Measurements from ENCODE around the gene TRAF3IP1.

The TRAF3IP1 gene

GRCh38 chr2:238338710-238339394 is 18.5 kb downstream of the TRAF3IP1 start:
- Histone ChIP-seq H3K27me3 (replicated peaks; ENCODE audit: control insufficient read depth, insufficient read depth, low read length, poor library complexity, severe bottlenecking) (no peaks in the 10 kb centered on the region), H3K27ac (ENCODE audit: insufficient read depth, low read length, poor library complexity, severe bottlenecking) (no peak overlapping the region), H3K4me1 (ENCODE audit: control insufficient read depth, insufficient read depth, low read length, poor library complexity, severe bottlenecking) (no peaks in the 10 kb centered on the region), H3K36me3 (ENCODE audit: control insufficient read depth, insufficient read depth, low read length) (peaks cover 7% of the 10 kb centered on the region), H3K9me3 (ENCODE audit: control insufficient read depth, low read length) (no peaks in the 10 kb centered on the region), H3K4me3 (ENCODE audit: insufficient read depth, low read depth, low read length, poor library complexity, severe bottlenecking) (no peak overlapping the region)
- DNase-seq: no peak

- no peaks in the 10 kb centered on the region for H3K27me3 ChIP-seq (replicated peaks; ENCODE audit: control insufficient read depth, insufficient read depth, low read length, poor library complexity, severe bottlenecking)
- no peak for DNase-seq
- peaks cover 2% of the 10 kb centered on the region for H3K36me3 ChIP-seq (ENCODE audit: control insufficient read depth, insufficient read depth, low read length)
- no peaks in the 10 kb centered on the region for H3K9me3 ChIP-seq (ENCODE audit: control insufficient read depth, low read length)
- no peaks in the 10 kb centered on the region for H3K4me1 ChIP-seq (ENCODE audit: control insufficient read depth, insufficient read depth, low read length, poor library complexity, severe bottlenecking)
- no peak overlapping the region for H3K4me3 ChIP-seq (ENCODE audit: insufficient read depth, low read depth, low read length, poor library complexity, severe bottlenecking)
- no peak overlapping the region for H3K27ac ChIP-seq (ENCODE audit: insufficient read depth, low read length, poor library complexity, severe bottlenecking)
These were observed 19.1 kb downstream of the TRAF3IP1 start for GRCh38 chr2:238339395-238339780.

- H3K9me3 ChIP-seq (ENCODE audit: control insufficient read depth, low read length): no peaks in the 10 kb centered on the region
- no peak overlapping the region for H3K4me3 ChIP-seq (ENCODE audit: insufficient read depth, low read depth, low read length, poor library complexity, severe bottlenecking)
- no peak overlapping the region for H3K27ac ChIP-seq (ENCODE audit: insufficient read depth, low read length, poor library complexity, severe bottlenecking)
- no peaks in the 10 kb centered on the region for H3K27me3 ChIP-seq (replicated peaks; ENCODE audit: control insufficient read depth, insufficient read depth, low read length, poor library complexity, severe bottlenecking)
- H3K4me1 ChIP-seq (ENCODE audit: control insufficient read depth, insufficient read depth, low read length, poor library complexity, severe bottlenecking): no peaks in the 10 kb centered on the region
- DNase-seq: no peak
- no peaks in the 10 kb centered on the region for H3K36me3 ChIP-seq (ENCODE audit: control insufficient read depth, insufficient read depth, low read length)
These were observed 19.5 kb downstream of the TRAF3IP1 start for GRCh38 chr2:238339814-238340213.

- Histone ChIP-seq H3K4me3 (ENCODE audit: insufficient read depth, low read depth, low read length, poor library complexity, severe bottlenecking) (no peak overlapping the region), H3K4me1 (ENCODE audit: control insufficient read depth, insufficient read depth, low read length, poor library complexity, severe bottlenecking) (no peaks in the 10 kb centered on the region), H3K27ac (ENCODE audit: insufficient read depth, low read length, poor library complexity, severe bottlenecking) (no peak overlapping the region), H3K36me3 (ENCODE audit: control insufficient read depth, insufficient read depth, low read length) (no peaks in the 10 kb centered on the region), H3K27me3 (replicated peaks; ENCODE audit: control insufficient read depth, insufficient read depth, low read length, poor library complexity, severe bottlenecking) (no peaks in the 10 kb centered on the region), H3K9me3 (ENCODE audit: control insufficient read depth, low read length) (no peaks in the 10 kb centered on the region)
- DNase-seq: no peak
These were observed 21.2 kb downstream of the TRAF3IP1 start for GRCh38 chr2:238341536-238341935.

GRCh38 chr2:238344035-238344434 is 23.7 kb downstream of the TRAF3IP1 start:
- no peak for DNase-seq
- H3K27me3 ChIP-seq (replicated peaks; ENCODE audit: control insufficient read depth, insufficient read depth, low read length, poor library complexity, severe bottlenecking): no peaks in the 10 kb centered on the region
- H3K36me3 ChIP-seq (ENCODE audit: control insufficient read depth, insufficient read depth, low read length): no peaks in the 10 kb centered on the region
- H3K4me3 ChIP-seq (ENCODE audit: insufficient read depth, low read depth, low read length, poor library complexity, severe bottlenecking): no peak overlapping the region
- H3K27ac ChIP-seq (ENCODE audit: insufficient read depth, low read length, poor library complexity, severe bottlenecking): no peak overlapping the region
- H3K9me3 ChIP-seq (ENCODE audit: control insufficient read depth, low read length): no peaks in the 10 kb centered on the region
- no peaks in the 10 kb centered on the region for H3K4me1 ChIP-seq (ENCODE audit: control insufficient read depth, insufficient read depth, low read length, poor library complexity, severe bottlenecking)

GRCh38 chr2:238344517-238344916 is 24.2 kb downstream of the TRAF3IP1 start:
- Histone ChIP-seq H3K9me3 (ENCODE audit: control insufficient read depth, low read length) (no peaks in the 10 kb centered on the region), H3K4me3 (ENCODE audit: insufficient read depth, low read depth, low read length, poor library complexity, severe bottlenecking) (no peak overlapping the region), H3K4me1 (ENCODE audit: control insufficient read depth, insufficient read depth, low read length, poor library complexity, severe bottlenecking) (no peaks in the 10 kb centered on the region), H3K36me3 (ENCODE audit: control insufficient read depth, insufficient read depth, low read length) (no peaks in the 10 kb centered on the region), H3K27ac (ENCODE audit: insufficient read depth, low read length, poor library complexity, severe bottlenecking) (no peak overlapping the region), H3K27me3 (replicated peaks; ENCODE audit: control insufficient read depth, insufficient read depth, low read length, poor library complexity, severe bottlenecking) (no peaks in the 10 kb centered on the region)
- no peak for DNase-seq

- Histone ChIP-seq H3K36me3 (ENCODE audit: control insufficient read depth, insufficient read depth, low read length) (peaks cover 2% of the 10 kb centered on the region), H3K4me1 (ENCODE audit: control insufficient read depth, insufficient read depth, low read length, poor library complexity, severe bottlenecking) (no peaks in the 10 kb centered on the region), H3K4me3 (ENCODE audit: insufficient read depth, low read depth, low read length, poor library complexity, severe bottlenecking) (no peak overlapping the region), H3K27me3 (replicated peaks; ENCODE audit: control insufficient read depth, insufficient read depth, low read length, poor library complexity, severe bottlenecking) (no peaks in the 10 kb centered on the region), H3K27ac (ENCODE audit: insufficient read depth, low read length, poor library complexity, severe bottlenecking) (no peak overlapping the region), H3K9me3 (ENCODE audit: control insufficient read depth, low read length) (no peaks in the 10 kb centered on the region)
- DNase-seq: no peak
These were observed 25.1 kb downstream of the TRAF3IP1 start for GRCh38 chr2:238345297-238345968.

- no peak for DNase-seq
- Histone ChIP-seq H3K4me3 (ENCODE audit: insufficient read depth, low read depth, low read length, poor library complexity, severe bottlenecking) (no peak overlapping the region), H3K9me3 (ENCODE audit: control insufficient read depth, low read length) (no peaks in the 10 kb centered on the region), H3K36me3 (ENCODE audit: control insufficient read depth, insufficient read depth, low read length) (peaks cover 2% of the 10 kb centered on the region), H3K27ac (ENCODE audit: insufficient read depth, low read length, poor library complexity, severe bottlenecking) (no peak overlapping the region), H3K4me1 (ENCODE audit: control insufficient read depth, insufficient read depth, low read length, poor library complexity, severe bottlenecking) (no peaks in the 10 kb centered on the region), H3K27me3 (replicated peaks; ENCODE audit: control insufficient read depth, insufficient read depth, low read length, poor library complexity, severe bottlenecking) (no peaks in the 10 kb centered on the region)
These were observed 26.2 kb downstream of the TRAF3IP1 start for GRCh38 chr2:238346544-238346943.

- Histone ChIP-seq H3K4me1 (ENCODE audit: control insufficient read depth, insufficient read depth, low read length, poor library complexity, severe bottlenecking) (no peaks in the 10 kb centered on the region), H3K36me3 (ENCODE audit: control insufficient read depth, insufficient read depth, low read length) (peaks cover 8% of the 10 kb centered on the region), H3K27ac (ENCODE audit: insufficient read depth, low read length, poor library complexity, severe bottlenecking) (no peak overlapping the region), H3K4me3 (ENCODE audit: insufficient read depth, low read depth, low read length, poor library complexity, severe bottlenecking) (no peak overlapping the region), H3K9me3 (ENCODE audit: control insufficient read depth, low read length) (no peaks in the 10 kb centered on the region), H3K27me3 (replicated peaks; ENCODE audit: control insufficient read depth, insufficient read depth, low read length, poor library complexity, severe bottlenecking) (no peaks in the 10 kb centered on the region)
- no peak for DNase-seq
These were observed 30.0 kb downstream of the TRAF3IP1 start for GRCh38 chr2:238350150-238350897.

GRCh38 chr2:238351315-238351714 is 31.0 kb downstream of the TRAF3IP1 start:
- Histone ChIP-seq H3K36me3 (ENCODE audit: control insufficient read depth, insufficient read depth, low read length) (peaks cover 8% of the 10 kb centered on the region), H3K4me1 (ENCODE audit: control insufficient read depth, insufficient read depth, low read length, poor library complexity, severe bottlenecking) (no peaks in the 10 kb centered on the region), H3K4me3 (ENCODE audit: insufficient read depth, low read depth, low read length, poor library complexity, severe bottlenecking) (no peak overlapping the region), H3K27ac (ENCODE audit: insufficient read depth, low read length, poor library complexity, severe bottlenecking) (no peak overlapping the region), H3K9me3 (ENCODE audit: control insufficient read depth, low read length) (no peaks in the 10 kb centered on the region), H3K27me3 (replicated peaks; ENCODE audit: control insufficient read depth, insufficient read depth, low read length, poor library complexity, severe bottlenecking) (no peaks in the 10 kb centered on the region)
- no peak for DNase-seq
